Fibroblast of skin of right quadriceps (primary cell): ENCODE data around the gene SIN3A.

Experiments used
- DNase-seq: peaks from one replicate; pipeline ENCODE4 v3.0.0-alpha.2; 2013

Gene SIN3A

GRCh38 chr15:75328493-75329314 is 122.8 kb downstream of the SIN3A start:
- DNase-seq: no peak

GRCh38 chr15:75327491-75327890 is 124.0 kb downstream of the SIN3A start:
- DNase-seq: no peak

- DNase-seq: no peak
These were observed 124.5 kb downstream of the SIN3A start for GRCh38 chr15:75327005-75327404.

- no peak for DNase-seq
These were observed 125.6 kb downstream of the SIN3A start for GRCh38 chr15:75325922-75326321.

GRCh38 chr15:75321711-75322110 is 129.8 kb downstream of the SIN3A start:
- DNase-seq: no peak
